Hematopoietic multipotent progenitor cell treated with erythropoietin and hydrocortisone succinate and interleukin-3 and kit ligand, for 8 days (in vitro differentiated cells): Measurements from ENCODE around the gene ZNF785.
"Not testable (repeated sequence)": the region's sequence is repeated elsewhere in the genome, so short reads cannot be mapped to it uniquely, and the experiment has no call there.

Experiments used
- DNase-seq: peaks from one replicate; pipeline ENCODE4 v3.0.0-alpha.2; 2015

Gene ZNF785

GRCh38 chr16:30536391-30537024 lies 49.0 kb downstream of the ZNF785 start:
- DNase-seq: not testable (repeated sequence)

- peak; percentile 87 for DNase-seq
These were observed 49.7 kb downstream of the ZNF785 start for GRCh38 chr16:30535777-30536190.

GRCh38 chr16:30535106-30535776 lies 50.3 kb downstream of the ZNF785 start:
- DNase-seq: no peak

DNA sequence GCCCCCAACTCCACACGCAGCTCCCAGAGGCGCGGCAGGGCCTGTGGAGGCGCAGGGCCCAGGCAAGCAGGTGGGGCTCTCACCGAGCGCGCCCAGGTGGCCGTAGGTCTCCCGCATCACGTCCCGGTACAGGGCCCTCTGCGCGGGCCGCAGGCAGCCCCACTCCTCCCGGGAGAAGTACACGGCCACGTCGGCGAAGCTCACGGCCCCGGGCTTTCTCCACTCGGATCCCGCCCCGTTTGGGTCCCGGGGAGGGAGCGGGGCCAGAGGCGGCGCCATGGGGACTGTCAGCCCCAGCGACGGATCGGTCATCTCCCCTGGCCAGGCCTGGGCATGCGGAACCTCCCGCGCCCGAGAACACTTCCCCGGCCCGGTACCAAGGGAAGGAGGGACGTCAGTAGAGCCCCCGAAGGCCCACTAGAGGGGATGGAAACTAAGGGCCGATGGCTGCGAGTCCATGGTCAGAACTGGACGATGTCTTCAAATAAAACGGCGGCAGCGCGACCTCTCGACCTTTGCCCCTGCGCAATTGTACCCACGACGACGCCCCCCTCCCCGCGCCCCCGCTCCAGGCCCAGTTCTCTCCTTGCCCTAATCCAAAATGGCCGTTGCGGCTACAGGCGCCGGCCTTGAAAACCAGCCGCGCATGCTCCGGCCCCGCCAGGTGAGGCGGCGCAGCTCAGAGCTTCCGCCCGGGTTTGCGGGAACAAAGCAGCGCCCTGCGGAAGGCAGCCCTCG lies 51.0 kb downstream of the ZNF785 start, which contains the start of gene ZNF747:
Gene ZNF747 (minus strand): TSS at position 491 of the 738 bp plus-strand sequence. CDS start 179 bp downstream, at position 312.
- peak; percentile 89 for DNase-seq

DNA sequence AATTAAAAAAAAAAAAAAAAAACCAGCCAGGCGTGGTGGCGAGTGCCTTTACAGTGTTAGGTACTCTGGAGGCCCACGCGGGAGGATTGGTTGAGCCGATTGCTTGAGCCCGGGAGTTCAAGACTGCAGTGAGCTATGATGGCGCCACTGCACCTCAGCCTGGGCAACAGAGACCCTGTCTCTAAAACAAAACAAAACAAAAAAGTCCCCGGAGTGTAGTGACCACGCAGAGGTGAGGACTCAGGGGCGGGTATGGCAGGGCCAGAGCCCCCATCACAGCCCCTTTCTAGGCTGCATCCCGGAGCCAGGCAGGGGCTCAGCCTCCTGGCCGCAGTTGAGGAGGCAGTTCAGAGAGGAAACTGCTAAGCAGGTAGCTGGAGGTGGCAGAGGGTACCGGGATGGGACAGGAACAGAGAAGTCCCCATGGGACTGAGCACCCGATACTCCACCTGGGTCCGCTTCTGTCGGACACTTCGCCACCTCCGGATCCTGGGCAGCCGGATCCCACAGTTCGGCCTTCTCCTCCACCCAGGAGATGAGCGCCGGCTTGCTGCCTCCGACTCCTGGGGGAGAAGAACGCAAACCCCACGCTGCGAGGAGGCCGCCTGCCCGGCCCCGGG lies 51.6 kb downstream of the ZNF785 start:
- peak; percentile 55 for DNase-seq

DNA sequence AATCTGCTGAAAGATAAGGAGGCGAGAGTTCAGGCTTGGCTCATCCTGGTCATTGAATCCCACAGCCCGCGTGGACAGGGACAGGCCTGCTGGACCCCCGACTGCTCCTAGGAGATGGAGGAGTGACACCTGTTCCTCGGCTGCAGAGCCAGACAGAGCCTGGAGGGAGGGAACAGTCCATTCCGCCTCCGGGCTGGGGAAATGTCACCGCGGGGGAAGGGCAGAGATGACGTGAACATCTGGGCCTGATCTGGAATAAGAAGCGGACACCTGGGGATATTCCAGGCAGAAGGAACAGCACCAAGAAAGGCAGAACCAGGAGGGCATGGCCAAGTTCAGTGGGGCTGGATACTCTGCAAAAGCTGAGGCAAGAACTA lies 52.4 kb downstream of the ZNF785 start:
- no peak for DNase-seq

DNA sequence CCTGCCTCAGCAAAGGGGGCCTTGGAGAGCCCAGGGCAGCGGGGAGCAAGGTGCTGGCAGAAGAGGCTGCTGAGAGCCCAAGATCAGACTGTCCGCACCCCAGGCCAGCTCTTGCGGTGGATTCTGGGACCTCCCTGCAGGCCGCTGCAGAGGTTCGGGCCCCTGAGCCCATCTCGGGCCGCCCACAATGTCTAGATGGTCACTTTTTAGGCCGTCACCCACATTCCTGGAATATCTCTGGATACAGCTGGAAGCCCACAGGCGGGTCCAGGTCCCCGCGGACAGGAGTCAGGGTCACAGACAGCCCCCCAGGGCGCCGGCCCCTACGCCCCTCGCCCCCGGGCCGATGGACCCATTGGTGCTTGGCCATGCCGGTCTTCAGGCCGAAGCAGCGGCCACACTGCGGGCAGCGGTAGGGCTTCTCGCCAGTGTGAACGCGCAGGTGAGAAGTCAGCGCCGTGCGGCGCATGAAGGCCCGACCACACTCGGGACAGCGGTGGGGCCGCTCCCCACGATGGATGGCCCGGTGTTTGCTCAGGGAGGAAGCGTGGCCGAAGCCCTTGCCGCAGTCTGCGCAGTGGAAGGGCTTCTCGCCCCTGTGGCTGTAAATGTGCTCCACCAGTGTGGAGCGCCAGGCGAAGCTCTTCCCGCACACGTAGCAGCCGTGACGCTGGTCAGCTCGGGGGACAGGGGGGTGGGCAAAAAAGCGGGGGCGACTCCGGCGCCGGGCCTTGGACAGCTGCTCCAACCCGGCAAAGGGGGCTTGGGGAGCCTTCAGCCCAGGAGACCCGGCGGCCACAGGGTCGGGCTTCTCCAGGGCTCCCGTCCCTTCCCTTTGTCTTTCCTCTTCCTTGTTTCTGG lies 53.0 kb downstream of the ZNF785 start:
- no peak for DNase-seq
